BLaER1 treated with 17β-estradiol and CSF1 and Interleukin-3, amounts not matched to agents 10 nM and 100 nM (cell line): Measurements from ENCODE around the gene SMAGP.
A peak's percentile ranks its signal among the peaks of the same experiment; 100 is the strongest.
"Not testable (repeated sequence)": the region's sequence is repeated elsewhere in the genome, so short reads cannot be mapped to it uniquely, and the experiment has no call there.

Experiments used
- H3K27ac ChIP-seq, 11 experiments: shearing (Covaris generic); formaldehyde crosslinking; 2 replicates each; pipeline ENCODE4 v1.8.1; 2022
- H3K27me3 ChIP-seq, 11 experiments: shearing (Covaris generic); formaldehyde crosslinking; 2 replicates each; pipeline ENCODE4 v1.8.1; 2022
- H3K36me3 ChIP-seq, 11 experiments: shearing (Covaris generic); formaldehyde crosslinking; 2 replicates each; pipeline ENCODE4 v1.8.1; 2022
- H3K4me1 ChIP-seq, 10 experiments: shearing (Covaris generic); formaldehyde crosslinking; 2 replicates each; pipeline ENCODE4 v1.8.1; 2022
- H3K4me2 ChIP-seq, 11 experiments: shearing (Covaris generic); formaldehyde crosslinking; 2 replicates each; pipeline ENCODE4 v1.8.1; 2022
- H3K4me3 ChIP-seq, 10 experiments: shearing (Covaris generic); formaldehyde crosslinking; 2 replicates each; pipeline ENCODE4 v1.8.1; 2022
- H3K9ac ChIP-seq, 11 experiments: shearing (Covaris generic); formaldehyde crosslinking; 2 replicates each; pipeline ENCODE4 v1.8.1; 2022
- H3K9me3 ChIP-seq, 11 experiments: shearing (Covaris generic); formaldehyde crosslinking; replicated peaks in 1 of 11; 2 replicates each; pipeline ENCODE4 v1.8.1; 2022
- H4K20me1 ChIP-seq, 11 experiments: shearing (Covaris generic); formaldehyde crosslinking; 2 replicates each; pipeline ENCODE4 v1.8.1; 2022
- Cebpa-rat ChIP-seq, 11 experiments: shearing (Covaris generic); IDR thresholded peaks; 2 replicates each; pipeline ENCODE4 v1.8.1; 2022

SMAGP gene

DNA sequence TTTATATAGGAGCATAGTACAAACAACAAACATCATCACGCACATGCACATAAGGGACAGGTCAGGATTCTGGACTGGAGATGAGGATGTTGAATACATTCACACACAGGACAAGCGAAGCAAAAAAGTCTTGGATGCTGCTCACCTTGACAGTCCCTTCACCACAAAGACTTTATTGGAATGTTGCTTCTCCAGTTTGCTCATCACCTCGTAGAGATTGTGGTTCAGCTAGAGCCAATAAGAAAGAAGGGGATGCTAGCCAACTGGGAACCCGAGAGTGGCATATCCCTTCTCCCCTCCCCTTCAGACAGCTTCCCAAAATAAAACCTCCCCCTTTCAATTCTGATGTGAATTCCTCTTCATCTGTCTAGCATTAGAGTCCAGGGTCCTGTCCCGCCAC lies 25.4 kb upstream of the SMAGP start:
- no peak overlapping the region for H3K4me3 ChIP-seq
- H3K9ac ChIP-seq, result no peak overlapping the region
- no peak for TF ChIP-seq Cebpa-rat (IDR thresholded peaks at IDR 0.05)
- no peaks in the 10 kb centered on the region for H3K27me3 ChIP-seq
- peaks cover 0 to 93% (median 0%) of the 10 kb centered on the region in 11 experiments; a peak in 10 of 22 replicates for H3K36me3 ChIP-seq
- no peak overlapping the region for H3K27ac ChIP-seq
- H3K9me3 ChIP-seq, result no peaks in the 10 kb centered on the region
- H3K4me2 ChIP-seq, result no peak overlapping the region
- H3K4me1 ChIP-seq, result peaks cover 7 to 18% (median 15%) of the 10 kb centered on the region in 10 experiments
- H4K20me1 ChIP-seq, result peaks cover 0 to 20% (median 0%) of the 10 kb centered on the region in 11 experiments; a peak in 4 of 22 replicates

DNA sequence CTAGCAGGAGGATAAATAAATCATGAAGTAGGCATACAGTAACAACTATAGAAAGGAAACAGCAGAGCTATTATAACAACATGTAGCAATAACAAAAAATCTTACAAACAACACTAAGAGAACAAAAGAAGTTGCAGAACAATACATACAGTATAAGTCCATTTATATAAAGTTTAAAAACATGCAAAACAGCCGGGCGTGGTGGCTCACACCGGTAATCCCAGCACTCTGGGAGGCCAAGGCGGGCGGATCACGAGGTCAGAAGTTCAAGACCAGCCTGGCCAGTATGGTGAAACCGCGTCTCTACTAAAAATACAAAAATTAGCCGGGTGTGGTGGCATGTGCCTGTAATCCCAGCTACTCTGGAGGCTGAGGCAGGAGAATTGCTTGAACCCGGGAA lies 23.9 kb upstream of the SMAGP start:
- H3K4me2 ChIP-seq, H3K9ac ChIP-seq, H3K9me3 ChIP-seq, H3K4me3 ChIP-seq, H3K27me3 ChIP-seq, H3K27ac ChIP-seq: not testable (repeated sequence)
- peaks cover 0 to 19% (median 0%) of the 10 kb centered on the region in 11 experiments; a peak in 3 of 22 replicates for H4K20me1 ChIP-seq
- peaks cover 7 to 23% (median 15%) of the 10 kb centered on the region in 10 experiments for H3K4me1 ChIP-seq
- H3K36me3 ChIP-seq, result peaks cover 0 to 92% (median 0%) of the 10 kb centered on the region in 11 experiments; a peak in 10 of 22 replicates

DNA sequence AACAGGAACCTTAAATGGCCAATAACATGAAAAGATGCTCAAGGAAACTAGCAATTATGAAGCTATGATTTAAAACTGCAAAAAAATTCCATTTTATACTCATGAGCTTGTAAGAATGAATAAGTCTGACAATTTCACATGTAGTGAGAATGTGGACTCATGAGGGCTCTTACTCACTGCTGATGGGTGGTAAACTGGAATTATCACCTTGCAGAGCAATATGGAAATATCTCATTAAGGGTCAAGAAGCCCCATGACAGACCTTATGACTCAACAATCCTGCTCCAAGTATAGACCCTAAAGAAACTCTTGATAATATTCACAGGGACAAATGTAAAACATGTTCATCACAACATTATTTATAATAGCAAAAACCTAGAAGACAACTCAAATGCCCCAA lies 23.5 kb upstream of the SMAGP start:
- H3K4me1 ChIP-seq, result peaks cover 7 to 23% (median 15%) of the 10 kb centered on the region in 10 experiments
- H3K4me3 ChIP-seq, result no peak overlapping the region
- no peak overlapping the region for H3K9ac ChIP-seq
- H3K9me3 ChIP-seq, result no peaks in the 10 kb centered on the region
- peaks cover 0 to 21% (median 0%) of the 10 kb centered on the region in 11 experiments; a peak in 3 of 22 replicates for H4K20me1 ChIP-seq
- TF ChIP-seq Cebpa-rat (IDR thresholded peaks at IDR 0.05), result no peak
- no peak overlapping the region for H3K4me2 ChIP-seq
- peaks cover 0 to 92% (median 0%) of the 10 kb centered on the region in 11 experiments; a peak in 10 of 22 replicates for H3K36me3 ChIP-seq
- H3K27me3 ChIP-seq, result no peaks in the 10 kb centered on the region
- H3K27ac ChIP-seq, result no peak overlapping the region

DNA sequence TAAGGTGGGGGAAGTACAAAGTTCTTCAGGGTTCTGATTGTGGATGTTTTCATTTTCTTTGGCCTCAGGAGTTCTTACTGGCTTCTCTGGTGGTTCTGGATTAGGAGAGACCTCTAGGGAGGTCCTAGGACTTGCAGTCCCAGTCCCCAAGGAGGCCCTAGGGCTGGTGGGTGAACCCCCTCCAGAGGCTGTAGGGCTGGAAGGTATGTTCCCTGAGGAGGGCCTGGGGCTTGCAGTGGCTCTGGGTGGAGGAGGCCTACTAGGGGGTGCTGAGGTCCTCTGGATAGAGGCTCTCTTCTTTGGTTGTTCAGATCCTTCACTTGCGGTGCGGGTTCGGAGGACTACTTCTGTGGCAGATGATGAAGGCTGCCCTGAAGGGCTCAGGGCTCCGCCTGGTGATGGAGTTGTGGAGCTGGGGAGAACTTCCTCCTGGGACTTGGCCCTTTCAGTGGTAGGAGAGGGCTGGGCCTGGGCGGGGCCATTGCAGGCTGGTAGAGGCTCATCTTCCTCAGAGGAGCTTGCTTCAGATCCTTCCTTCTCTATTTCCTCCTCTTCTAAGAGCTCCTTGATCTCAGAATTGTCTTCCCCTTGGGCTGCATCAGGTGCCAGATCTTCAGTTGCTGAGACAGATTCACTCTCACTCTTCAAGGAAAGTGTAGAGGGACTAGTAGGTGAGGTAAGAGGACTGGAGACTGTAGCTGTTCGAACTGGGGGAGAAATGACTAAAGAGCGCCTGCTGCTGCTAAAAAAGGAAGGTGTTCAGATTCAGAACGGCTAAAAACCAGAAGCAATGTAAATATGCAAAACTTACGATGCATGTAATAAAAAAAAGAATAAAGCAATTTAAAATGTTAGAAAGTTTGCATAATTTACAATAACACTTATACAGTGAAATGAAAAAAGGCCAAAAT lies 21.6 kb upstream of the SMAGP start:
- H3K27me3 ChIP-seq, H3K4me3 ChIP-seq, H3K9me3 ChIP-seq: not testable (repeated sequence)
- Histone ChIP-seq H4K20me1 (peaks cover 0 to 22% (median 0%) of the 10 kb centered on the region in 11 experiments; a peak in 4 of 22 replicates), H3K36me3 (peaks cover 0 to 91% (median 0%) of the 10 kb centered on the region in 11 experiments; a peak in 10 of 22 replicates), H3K4me2 (peak overlapping the region; percentile 17 to 65 (median 54); a peak in 19 of 22 replicates), H3K4me1 (peaks cover 7 to 23% (median 15%) of the 10 kb centered on the region in 10 experiments), H3K27ac (peak overlapping the region in 4 of 11 experiments; percentile 10 to 44 (median 25); a peak in 4 of 22 replicates), H3K9ac (peak overlapping the region in 3 of 11 experiments; percentile 18 to 48 (median 41); a peak in 4 of 22 replicates)

DNA sequence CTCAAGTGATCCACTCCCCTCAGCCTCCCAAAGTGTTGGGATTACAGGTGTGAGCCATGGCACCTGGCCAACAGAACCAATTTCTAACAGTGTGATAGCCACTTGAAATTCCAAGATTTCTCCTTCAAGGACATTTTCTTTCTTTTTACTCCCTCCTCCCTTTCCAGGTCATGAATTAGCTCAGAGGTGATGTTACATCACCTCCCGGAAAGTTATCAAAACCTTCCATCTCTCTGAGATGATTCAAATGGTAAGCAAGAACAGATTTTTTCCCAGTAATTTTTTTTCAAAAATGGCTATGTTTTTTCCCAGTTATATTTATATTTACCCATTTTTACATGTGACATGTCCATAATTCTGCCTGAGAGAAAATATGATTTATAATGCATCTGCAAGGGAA lies 15.6 kb upstream of the SMAGP start:
- TF ChIP-seq Cebpa-rat (IDR thresholded peaks at IDR 0.05), result no peak
- Histone ChIP-seq H3K27me3 (no peaks in the 10 kb centered on the region), H3K9ac (no peak overlapping the region), H3K4me3 (no peak overlapping the region), H4K20me1 (peaks cover 0 to 41% (median 0%) of the 10 kb centered on the region in 11 experiments; a peak in 4 of 22 replicates), H3K4me2 (no peak overlapping the region), H3K4me1 (peaks cover 0 to 4% (median 0%) of the 10 kb centered on the region in 10 experiments; a peak in 1 of 20 replicates), H3K27ac (no peak overlapping the region), H3K36me3 (peaks cover 0 to 98% (median 0%) of the 10 kb centered on the region in 11 experiments; a peak in 10 of 22 replicates), H3K9me3 (no peaks in the 10 kb centered on the region)

- no peaks in the 10 kb centered on the region for H3K27me3 ChIP-seq
Measured at GRCh38 chr12:51281202-51281924, 11.1 kb upstream of the SMAGP start.

GRCh38 chr12:51275088-51275487 lies 4.9 kb upstream of the SMAGP start:
- no peaks in the 10 kb centered on the region for H4K20me1 ChIP-seq
- TF ChIP-seq Cebpa-rat (IDR thresholded peaks at IDR 0.05), result no peak
- H3K4me2 ChIP-seq, result no peak overlapping the region
- peaks cover 0 to 11% (median 0%) of the 10 kb centered on the region in 11 experiments; a peak in 4 of 22 replicates for H3K36me3 ChIP-seq
- H3K4me1 ChIP-seq, result peaks cover 5 to 23% (median 12%) of the 10 kb centered on the region in 10 experiments; a peak in 18 of 20 replicates
- H3K27me3 ChIP-seq, result peaks cover 0 to 13% (median 6%) of the 10 kb centered on the region in 11 experiments; a peak in 7 of 22 replicates
- no peak overlapping the region for H3K9ac ChIP-seq
- H3K4me3 ChIP-seq, result no peak overlapping the region
- H3K9me3 ChIP-seq, result no peaks in the 10 kb centered on the region
- no peak overlapping the region for H3K27ac ChIP-seq

More at GRCh38 chr12:51281202-51281924, 11.1 kb upstream of the SMAGP start:
- Histone ChIP-seq H3K27ac (no peak overlapping the region), H3K4me3 (no peak overlapping the region), H3K36me3 (peaks cover 0 to 73% (median 0%) of the 10 kb centered on the region in 11 experiments; a peak in 8 of 22 replicates), H3K4me2 (no peak overlapping the region), H3K9me3 (no peaks in the 10 kb centered on the region), H3K9ac (no peak overlapping the region), H4K20me1 (peaks cover 0 to 20% (median 0%) of the 10 kb centered on the region in 11 experiments; a peak in 1 of 22 replicates), H3K4me1 (peaks cover 0 to 9% (median 0%) of the 10 kb centered on the region in 10 experiments; a peak in 3 of 20 replicates)
- no peak for TF ChIP-seq Cebpa-rat (IDR thresholded peaks at IDR 0.05)

GRCh38 chr12:51272810-51273209 lies 2.6 kb upstream of the SMAGP start:
- H3K9ac ChIP-seq, H3K4me3 ChIP-seq: not testable (repeated sequence)

More at GRCh38 chr12:51272810-51273209, 2.6 kb upstream of the SMAGP start:
- not testable (repeated sequence) for H3K27ac ChIP-seq, H3K9me3 ChIP-seq, H4K20me1 ChIP-seq, H3K36me3 ChIP-seq, H3K4me2 ChIP-seq
- Histone ChIP-seq H3K4me1 (peaks cover 13 to 31% (median 24%) of the 10 kb centered on the region in 10 experiments; a peak in 19 of 20 replicates), H3K27me3 (peaks cover 0 to 24% (median 6%) of the 10 kb centered on the region in 11 experiments; a peak in 10 of 22 replicates)
